Measurements from ENCODE around the gene EMP3.
"Not testable (repeated sequence)": the region's sequence is repeated elsewhere in the genome, so short reads cannot be mapped to it uniquely, and the experiment has no call there.

EMP3 gene

DNA sequence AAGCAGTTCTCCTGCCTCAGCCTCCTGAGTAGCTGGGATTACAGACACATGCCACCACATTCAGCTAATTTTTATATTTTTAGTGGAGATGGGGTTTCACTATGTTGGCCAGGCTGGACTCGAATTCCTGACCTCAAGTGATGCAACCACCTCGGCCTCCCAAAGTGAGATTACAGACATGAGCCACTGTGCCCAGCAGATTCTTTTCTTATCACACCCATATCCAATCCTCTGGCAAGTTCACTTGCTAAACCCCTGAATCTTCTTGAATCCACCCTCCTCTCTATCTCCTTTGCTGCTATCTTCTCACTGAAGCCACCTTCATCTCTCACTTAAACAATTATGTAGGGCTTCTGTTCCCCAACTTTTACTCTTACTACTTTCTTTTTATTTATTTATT, 20.8 kb downstream of the EMP3 start:
- no peak for DNase-seq (ENCODE audit: low read depth in 2 of 2)

DNA sequence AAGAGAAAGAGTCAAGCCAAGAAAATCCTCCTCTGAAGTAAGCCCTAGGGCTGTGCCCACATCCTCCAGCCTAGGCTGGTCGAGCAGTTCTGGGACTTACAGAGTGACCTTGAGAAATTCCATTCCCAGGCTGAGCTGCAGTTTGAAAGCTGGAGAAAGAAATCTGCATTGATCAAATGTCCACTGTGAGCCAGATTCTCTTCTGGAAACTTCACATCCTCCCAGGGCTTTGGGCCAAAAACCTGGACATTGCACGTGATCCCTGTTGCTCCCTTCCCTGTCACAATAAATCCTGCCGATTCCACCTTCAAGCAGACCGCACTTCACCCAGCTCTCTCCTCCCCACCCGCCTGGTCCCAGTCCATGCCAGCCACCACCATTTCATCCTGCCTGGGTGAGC, 22.7 kb downstream of the EMP3 start:
- DNase-seq (ENCODE audit: low read depth in 2 of 2) = no peak

DNA sequence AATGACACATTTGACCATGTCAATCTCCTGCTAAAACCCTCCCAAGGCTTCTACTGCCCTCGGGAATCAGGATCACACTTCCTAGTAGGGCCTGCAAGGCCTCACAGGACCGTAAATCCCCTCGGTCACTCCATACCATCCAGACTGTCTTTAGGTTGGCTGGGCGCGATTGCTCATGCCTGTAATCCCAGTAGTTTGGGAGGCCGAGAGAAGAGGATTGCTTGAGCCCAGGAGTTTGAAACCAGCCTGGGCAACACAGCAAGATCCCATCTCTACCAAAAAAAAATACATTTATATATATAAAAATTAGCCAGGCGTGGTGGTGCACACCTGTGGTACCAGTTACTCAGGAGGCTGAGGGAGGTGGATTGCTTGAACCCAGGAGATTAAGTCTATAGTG, 23.4 kb downstream of the EMP3 start:
- no peak for DNase-seq (ENCODE audit: low read depth in 2 of 2)

DNA sequence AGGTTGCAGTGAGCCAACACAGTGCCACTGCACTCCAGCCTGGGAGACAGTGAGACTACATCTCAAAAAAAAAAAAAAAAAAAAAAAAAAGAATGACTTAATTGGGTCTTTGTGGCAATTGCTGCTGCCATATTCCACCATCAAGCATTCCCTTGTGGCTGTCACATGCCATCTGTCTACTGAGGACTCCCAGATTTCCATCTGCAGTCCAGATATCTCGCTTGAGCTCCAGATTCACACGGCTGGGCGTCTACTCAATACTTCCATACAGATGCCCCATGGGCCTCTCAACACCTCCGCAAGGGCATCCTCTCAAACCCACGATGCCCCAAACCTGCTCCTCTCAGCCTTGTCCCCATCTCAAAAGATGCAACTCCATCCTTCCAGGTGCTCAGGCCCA, 25.5 kb downstream of the EMP3 start:
- DNase-seq (ENCODE audit: low read depth in 2 of 2) = no peak

GRCh38 chr19:48351341-48351752, 26.0 kb downstream of the EMP3 start:
- DNase-seq (ENCODE audit: low read depth in 2 of 2) = peak; percentile 55 to 68

GRCh38 chr19:48353677-48354076, 28.3 kb downstream of the EMP3 start:
- DNase-seq (ENCODE audit: low read depth in 2 of 2) = no peak

- no peak for DNase-seq (ENCODE audit: low read depth in 2 of 2)
Observed at GRCh38 chr19:48354332-48354992, 29.1 kb downstream of the EMP3 start.

DNA sequence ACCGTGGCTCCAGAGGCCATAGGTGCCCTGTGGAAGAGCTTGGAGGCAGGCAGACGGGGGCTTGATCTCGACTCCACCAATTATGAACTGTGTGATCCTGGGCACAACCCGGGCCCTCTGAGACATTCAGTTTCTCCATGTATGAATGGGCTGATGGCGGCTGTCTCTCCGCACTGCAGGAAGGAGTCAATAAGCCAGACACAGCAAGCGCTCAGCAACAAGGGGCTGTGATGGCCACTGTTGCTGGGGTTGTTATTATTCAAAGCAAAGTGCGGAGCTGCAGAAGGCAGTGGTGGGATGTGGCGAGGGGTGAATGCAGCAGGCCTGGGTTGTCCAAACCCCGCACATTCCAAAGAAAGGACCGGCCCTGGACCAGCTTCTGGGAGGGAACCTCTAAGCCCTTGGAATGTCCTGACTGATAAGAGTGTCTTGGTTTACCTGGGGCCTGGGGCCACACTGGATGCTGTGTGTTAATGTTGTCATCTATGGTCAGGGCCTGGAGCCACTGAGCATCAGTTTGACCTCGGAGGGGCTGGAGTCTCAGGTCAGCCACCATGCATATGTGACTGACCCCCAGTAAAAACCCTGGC, 30.1 kb downstream of the EMP3 start:
- no peak for DNase-seq (ENCODE audit: low read depth in 2 of 2)

DNA sequence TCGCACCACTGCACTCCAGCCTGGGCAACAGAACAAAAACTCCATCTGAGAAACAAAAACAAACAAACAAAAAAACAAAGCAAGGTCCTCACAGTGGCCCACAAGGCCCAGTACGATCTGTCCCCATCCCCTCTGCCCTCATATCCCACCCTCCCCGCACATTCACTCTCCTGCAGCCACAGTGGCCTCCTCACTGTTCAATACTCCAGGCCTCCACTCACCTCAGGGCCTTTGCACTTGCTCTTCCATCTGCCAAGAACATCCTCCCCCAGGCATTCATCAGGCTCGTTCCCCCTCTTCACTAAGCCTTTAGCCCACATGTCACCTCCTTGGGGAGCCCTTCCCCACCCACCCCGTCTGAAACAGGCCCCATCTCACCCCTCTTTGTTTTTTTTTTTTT, 33.8 kb downstream of the EMP3 start:
- DNase-seq (ENCODE audit: low read depth in 2 of 2) = no peak

DNA sequence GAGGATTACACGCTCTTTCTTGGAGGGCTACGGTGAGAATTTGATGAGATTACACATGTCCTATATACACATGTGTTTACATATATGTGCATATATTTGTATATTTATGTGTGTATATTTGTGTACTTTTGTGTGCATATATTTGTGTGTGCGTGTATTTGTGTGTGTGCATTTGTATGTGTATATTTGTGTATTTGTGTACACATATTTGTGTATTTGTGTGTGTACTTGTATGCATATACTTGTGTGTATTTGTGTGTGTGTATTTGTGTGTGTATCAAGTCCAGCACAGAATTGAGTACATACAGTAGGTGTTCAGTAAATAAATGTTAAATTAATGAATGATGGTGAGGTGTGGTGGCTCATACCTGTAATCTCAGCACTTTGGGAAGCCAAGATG, 36.6 kb downstream of the EMP3 start:
- DNase-seq (ENCODE audit: low read depth in 2 of 2) = no peak

GRCh38 chr19:48362716-48363499, 37.6 kb downstream of the EMP3 start:
- DNase-seq (ENCODE audit: low read depth in 2 of 2) = peak; percentile 68 to 77

DNA sequence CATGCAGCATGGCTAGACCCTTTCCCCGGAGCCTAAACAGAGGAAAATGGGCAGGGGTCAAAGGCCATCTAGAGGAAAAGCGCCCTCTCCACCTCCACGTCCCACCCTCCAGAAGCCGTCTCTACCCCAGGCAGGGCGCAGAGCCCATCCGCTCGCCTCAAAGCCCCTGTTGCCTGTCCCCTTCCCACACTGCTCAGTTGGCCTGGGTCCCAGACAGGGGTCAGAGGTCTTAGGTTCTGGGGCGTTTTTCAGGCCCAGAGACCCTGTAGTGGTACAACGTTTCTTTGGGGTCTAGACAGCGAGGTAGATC, 38.1 kb downstream of the EMP3 start:
- no peak for DNase-seq (ENCODE audit: low read depth in 2 of 2)

DNA sequence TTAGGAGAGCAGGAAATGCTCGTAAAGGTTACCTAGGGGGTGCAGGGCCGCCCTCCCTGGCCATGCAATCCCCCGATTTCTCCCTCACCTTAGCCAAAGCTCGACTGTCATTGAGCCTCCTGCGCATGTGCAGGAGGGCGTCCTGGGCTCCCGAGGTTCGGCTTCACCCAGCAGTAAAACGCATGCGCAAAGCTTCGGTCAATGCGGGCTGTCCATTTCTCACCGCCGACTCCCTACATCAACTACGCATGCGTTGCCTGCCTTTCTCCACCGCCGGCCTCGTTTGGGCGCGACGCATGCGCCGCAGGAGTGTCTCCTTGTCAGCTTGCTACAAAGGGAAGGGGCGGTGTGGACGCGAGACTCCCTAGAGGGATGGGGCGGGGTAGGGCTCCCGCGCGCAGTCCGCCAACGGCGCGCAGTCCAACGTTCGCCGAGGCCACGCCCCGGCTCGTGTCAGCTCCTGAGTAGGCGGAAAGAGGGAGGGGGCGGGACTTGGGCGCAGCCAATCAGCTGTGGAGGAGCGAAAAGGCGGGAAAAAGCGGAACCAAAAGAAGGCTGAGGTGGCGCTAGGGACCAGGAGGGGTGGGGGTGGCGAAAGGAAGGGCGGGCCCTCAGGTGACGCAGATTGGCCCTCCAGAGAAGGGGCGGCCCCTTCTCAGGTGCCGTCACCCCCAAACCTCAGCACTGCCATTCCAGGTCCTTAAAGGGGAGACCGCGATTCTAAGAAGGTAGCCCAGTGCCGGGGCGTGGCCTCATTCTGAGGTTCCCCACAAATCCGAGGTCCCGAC, 38.7 kb downstream of the EMP3 start, which contains the start of the genes SYNGR4 and TMEM143:
Gene SYNGR4 (plus strand): TSS at position 558 of the 788 bp plus-strand sequence. CDS start 1,476 bp downstream, outside the sequence.
Gene TMEM143 (minus strand): TSS at position 131 of the 788 bp plus-strand sequence. CDS start 20 bp downstream, at position 111.
- DNase-seq (ENCODE audit: low read depth in 2 of 2) = peak; percentile 93 to 96

GRCh38 chr19:48364598-48365348, 39.4 kb downstream of the EMP3 start:
- no peak for DNase-seq (ENCODE audit: low read depth in 2 of 2)

DNA sequence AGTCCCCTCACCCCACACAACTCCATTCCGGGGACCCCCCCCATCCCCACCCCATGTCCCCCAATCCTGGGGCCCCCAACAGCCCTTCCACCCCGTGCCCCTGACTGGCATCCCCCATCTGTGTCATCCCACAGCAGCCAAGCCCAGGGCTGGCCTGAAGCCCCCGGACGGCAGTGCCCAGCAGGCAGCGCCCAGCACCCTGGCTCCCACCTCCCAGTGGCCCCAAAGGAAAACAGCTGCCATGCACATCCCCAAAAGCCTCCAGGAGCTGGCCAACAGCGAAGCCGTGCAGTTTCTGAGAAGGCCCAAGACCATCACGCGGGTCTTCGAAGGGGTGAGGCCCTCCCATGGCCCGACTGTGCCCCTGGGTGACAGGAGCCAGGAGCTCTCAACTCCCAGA, 40.2 kb downstream of the EMP3 start:
- no peak for DNase-seq (ENCODE audit: low read depth in 2 of 2)

GRCh38 chr19:48367855-48368254, 42.5 kb downstream of the EMP3 start:
- no peak for DNase-seq (ENCODE audit: low read depth in 2 of 2)

DNA sequence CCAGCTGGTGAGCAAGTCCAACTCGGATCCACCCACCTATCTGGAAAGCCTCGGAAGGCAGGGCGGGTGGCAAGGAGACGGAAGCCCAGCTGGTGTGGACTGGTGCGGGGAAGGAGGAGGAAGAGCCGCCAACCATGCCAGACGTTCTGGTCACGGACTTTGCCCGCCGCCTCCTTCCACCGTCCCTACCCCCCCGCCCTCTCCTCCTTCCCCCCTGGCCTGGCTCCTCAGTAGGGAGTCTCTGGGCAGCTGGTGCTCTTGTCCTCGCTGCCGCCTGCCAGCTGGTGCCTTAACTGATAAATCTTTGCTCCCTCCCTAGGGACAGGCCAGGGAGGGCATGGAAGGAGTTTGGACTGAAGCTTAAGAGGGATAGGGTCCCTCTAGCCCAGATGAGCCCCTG, 43.6 kb downstream of the EMP3 start:
- DNase-seq (ENCODE audit: low read depth in 2 of 2) = no peak

DNA sequence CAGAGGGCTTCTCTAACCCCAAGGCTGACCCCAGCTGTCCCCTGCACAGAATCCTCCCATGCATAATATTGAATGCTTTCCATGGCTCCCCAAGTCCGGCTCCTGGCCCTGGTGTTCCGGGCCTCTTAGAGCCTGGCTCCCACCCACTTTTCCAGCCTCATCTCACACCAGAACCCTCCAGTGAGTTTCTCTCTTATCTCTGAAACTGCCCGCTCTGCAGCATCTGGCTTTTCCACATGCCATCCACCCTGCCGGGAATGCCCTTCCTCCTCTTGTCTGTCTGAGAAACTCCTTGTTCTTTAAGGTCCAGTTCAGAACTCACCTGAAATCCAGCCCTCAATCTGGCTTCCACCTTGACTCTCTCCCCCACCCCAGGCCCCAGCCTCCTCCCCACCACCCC, 45.6 kb downstream of the EMP3 start:
- DNase-seq (ENCODE audit: low read depth in 2 of 2) = no peak

DNA sequence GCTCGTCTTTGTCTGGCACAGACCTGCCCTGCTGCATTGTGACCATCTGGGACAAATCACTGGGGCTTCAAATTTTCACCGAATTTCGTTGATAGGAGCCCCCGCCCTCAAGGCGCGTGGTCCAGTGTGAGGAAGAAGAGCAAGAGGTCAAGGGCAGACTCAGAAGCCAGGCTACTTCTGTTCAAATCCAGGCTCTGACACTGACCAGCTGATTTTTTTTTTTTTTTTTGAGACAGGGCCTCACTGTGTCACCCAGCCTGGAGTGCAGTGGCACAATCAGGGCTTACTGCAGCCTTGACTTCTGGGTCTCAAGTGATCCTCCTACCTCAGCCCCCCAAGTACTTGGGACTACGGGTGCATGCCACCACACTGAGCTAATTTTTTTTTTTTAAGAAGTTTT, 46.0 kb downstream of the EMP3 start:
- no peak for DNase-seq (ENCODE audit: low read depth in 2 of 2)

DNA sequence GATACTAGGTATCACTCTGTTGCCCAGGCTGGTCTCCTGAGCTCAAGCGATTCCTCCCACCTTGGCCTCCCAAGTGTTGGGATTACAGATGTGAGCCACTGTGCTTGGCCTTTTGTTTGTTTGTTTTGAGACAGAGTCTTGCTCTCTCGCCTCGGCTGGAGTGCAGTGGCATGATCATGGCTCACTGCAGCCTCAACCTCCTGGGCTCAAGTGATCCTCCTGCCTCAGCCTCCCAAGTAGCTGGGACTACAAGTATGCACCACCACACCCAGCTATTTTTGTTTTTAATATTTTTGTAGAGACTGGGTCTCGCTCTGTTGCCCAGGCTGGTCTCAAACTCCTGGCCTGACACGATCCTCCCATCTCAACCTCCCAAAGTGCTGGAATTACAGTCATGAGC, 46.4 kb downstream of the EMP3 start:
- DNase-seq (ENCODE audit: low read depth in 2 of 2) = not testable (repeated sequence)

DNA sequence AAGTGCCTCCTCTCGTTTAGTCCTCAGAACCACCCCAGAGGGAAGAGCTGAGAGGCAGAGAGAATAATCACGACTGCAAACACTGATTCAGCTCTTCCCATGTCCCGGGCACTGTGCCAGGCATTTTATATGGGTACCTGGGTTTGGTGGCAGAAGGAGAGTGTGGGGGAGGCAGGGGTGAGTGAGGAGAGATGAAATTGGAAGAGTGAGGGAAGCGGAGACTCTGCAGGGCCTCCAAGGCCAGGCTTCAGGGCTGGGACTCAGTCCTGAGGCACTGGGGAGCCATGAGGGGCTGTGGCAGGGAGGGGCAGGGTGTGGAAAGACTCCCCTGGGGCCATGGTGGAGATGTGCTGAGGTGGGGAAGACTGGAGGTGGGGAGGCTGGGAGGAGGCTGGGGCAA, 47.6 kb downstream of the EMP3 start:
- no peak for DNase-seq (ENCODE audit: low read depth in 2 of 2)

DNA sequence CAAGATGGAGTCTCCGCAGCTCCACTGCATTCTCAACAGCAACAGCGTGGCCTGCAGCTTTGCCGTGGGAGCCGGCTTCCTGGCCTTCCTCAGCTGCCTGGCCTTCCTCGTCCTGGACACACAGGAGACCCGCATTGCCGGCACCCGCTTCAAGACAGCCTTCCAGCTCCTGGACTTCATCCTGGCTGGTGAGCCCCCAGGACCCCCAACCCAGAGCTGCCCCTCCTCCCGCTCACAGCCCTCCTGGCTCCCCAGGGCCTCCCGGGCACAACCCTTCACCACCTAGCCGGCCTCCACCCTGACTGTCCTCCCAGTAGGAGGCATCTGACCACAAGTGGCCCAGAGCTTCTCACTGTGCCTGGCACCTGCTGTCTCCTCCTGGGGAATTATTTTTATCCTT, 48.2 kb downstream of the EMP3 start:
- no peak for DNase-seq (ENCODE audit: low read depth in 2 of 2)
